RWPE1 (cell line): ENCODE measurements around the gene ZACN.

Experiments
- CTCF ChIA-PET: fragments of 350-600 bp; sonication (Branson Sonifier 250); formaldehyde crosslinking; extraction: SDS; loops from one replicate; lab custom pipeline; 2021; lab: Yijun Ruan, JAX
- POLR2A ChIA-PET: fragments of 400-600 bp; formaldehyde crosslinking; extraction: SDS; loops from one replicate; lab custom pipeline; 2020; ENCODE audit warnings: antibody characterized with exemption; ENCODE audit not compliant: low non-redundant PET; lab: Yijun Ruan, JAX
- DNase-seq: peaks from one replicate; pipeline ENCODE4 v3.0.0; 2012; ENCODE audit warnings: low spot score
- H3K27ac ChIP-seq: fragments of 450-650 bp; 2 replicates; pipeline ENCODE4 v1.5.1; 2017
- TF ChIP-seq, protein P1 (sequence below): fragments of 450-650 bp; conservative IDR thresholded peaks from 2 replicates; pipeline ENCODE4 v1.5.1; 2017; ENCODE audit warnings: low read depth, mild to moderate bottlenecking

ZACN gene

DNA sequence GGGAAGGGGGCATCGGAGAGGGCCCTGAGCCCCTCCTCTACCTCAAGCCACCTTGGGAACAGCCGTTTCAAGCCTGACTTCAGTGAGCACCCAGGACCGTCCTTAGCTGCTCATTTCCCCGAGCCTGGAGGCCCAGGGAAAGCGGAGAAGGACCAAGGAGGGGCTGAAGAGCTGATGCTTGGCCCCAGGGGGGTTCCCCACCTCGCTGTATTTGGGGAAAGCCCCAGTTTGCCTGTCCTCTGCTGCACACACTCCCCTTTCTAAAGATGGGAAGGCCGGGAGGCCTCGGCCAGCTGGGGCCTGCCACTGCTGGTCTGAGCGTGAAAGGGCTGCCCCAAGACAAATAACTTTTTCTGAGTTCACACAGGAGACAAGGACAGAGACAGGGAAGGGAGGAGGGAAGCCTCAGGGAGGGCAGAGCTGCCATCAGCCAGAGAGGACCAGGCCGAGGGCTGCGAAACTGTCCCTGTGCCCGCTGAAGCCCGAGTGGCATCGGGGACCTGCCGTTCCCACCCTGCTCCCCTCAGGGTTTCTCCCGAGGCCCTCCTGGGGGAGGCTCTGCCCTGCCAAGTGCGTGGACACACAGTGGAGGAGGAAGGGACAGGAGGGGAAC is 11.6 kb downstream of the ZACN start:
- TF ChIP-seq, protein P1, sequence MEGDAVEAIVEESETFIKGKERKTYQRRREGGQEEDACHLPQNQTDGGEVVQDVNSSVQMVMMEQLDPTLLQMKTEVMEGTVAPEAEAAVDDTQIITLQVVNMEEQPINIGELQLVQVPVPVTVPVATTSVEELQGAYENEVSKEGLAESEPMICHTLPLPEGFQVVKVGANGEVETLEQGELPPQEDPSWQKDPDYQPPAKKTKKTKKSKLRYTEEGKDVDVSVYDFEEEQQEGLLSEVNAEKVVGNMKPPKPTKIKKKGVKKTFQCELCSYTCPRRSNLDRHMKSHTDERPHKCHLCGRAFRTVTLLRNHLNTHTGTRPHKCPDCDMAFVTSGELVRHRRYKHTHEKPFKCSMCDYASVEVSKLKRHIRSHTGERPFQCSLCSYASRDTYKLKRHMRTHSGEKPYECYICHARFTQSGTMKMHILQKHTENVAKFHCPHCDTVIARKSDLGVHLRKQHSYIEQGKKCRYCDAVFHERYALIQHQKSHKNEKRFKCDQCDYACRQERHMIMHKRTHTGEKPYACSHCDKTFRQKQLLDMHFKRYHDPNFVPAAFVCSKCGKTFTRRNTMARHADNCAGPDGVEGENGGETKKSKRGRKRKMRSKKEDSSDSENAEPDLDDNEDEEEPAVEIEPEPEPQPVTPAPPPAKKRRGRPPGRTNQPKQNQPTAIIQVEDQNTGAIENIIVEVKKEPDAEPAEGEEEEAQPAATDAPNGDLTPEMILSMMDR = no peak
- CTCF ChIA-PET = interaction anchor here (0.5 kb wide), 1 partner anchor 13 kb away, joined by 10 read pairs; no protein-coding TSS in a partner anchor
- DNase-seq = no peak
- H3K27ac ChIP-seq = peak overlapping the region; percentile 13; the same call in 1 of the 2 replicates
- POLR2A ChIA-PET = no interaction called here

DNA sequence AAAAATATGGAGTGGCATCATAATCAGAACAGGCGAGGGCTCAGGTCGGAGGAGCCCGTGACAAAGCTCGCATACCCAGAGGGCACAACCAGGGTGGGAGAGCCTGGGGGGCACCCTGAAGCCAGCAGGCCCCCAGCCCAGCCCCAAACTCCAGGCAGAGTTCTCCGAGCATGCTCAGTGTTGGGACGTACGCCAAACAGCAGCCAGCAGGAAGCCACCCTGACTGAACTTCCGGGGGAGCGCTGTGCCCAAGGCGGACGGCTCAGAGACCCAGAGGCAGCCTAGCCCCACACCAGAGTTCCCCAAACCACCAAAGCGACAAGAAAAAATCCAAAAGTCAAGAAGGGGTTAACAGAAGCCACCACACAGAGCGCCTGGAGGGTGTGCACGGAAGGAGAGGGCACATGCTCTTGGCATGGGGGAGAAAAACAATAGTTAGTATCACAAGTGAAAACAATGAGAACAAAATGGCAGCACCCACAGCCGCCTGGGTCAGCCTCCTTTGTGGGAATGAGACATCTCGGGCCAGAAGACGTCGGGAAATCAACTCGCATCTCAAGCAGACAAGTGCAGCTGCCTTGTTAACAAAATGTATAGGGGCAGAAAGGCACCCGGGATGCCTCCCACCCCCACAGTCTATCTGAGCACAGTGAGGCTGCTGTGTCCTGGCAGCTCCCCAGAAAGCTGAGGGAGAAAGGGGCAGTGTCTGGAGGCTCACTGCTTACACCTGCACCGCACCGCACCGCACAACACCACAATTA is 12.7 kb downstream of the ZACN start:
- ChIA-PET POLR2A (no interaction called here), CTCF (interaction anchor here (0.6 kb wide), 1 partner anchor 8 kb away, joined by 4 read pairs; no protein-coding TSS in a partner anchor)
- no peak overlapping the region for H3K27ac ChIP-seq
- TF ChIP-seq, protein P1 = no peak
- DNase-seq = no peak

DNA sequence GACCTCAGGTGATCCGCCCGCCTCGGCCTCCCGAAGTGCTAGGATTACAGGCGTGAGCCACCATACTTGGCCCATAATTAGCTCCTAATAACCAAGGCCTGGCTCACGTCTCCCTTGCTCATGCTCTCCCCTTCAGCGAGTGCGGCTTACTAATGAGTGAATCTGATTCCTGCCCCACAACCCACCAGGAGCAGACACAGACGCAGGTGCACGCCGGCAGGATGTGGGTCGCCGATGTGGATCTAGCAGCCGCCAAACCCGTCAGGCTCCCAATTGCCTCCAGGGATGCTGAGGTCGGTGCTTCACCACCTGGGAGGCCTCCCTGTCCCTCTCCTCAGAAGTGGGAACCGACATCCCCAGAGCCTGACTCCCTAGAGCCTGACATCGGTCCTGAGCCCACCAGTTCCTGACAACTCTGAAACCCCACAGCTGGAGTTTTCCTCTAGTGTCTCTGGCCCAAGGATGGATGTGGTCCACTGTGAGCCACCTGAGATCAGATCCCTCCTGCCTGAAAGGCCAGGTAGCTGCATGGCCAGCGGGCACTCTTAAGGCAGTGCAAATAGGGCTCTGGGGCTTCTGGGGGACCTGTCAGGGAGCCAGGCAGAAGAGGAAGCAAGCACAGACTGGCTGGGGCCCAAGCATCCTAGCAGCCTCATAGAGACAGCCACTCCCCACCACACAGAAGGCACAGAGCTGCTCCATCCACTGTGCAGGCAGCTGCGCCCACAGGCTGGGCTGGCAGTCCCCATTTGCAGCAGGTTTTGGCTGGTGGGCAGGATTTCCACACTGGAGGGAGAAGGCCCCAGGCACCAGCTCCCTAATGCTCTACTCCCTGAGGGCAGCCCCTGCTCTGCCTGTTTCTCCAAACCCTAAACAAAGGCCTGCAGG is 13.8 kb downstream of the ZACN start:
- H3K27ac ChIP-seq = peak overlapping the region; percentile 5
- CTCF ChIA-PET = interaction anchor here (0.5 to 0.6 kb wide), 2 partner anchors 9 to 179 kb away, joined by 3 to 4 read pairs; no protein-coding TSS in a partner anchor
- POLR2A ChIA-PET = no interaction called here

DNA sequence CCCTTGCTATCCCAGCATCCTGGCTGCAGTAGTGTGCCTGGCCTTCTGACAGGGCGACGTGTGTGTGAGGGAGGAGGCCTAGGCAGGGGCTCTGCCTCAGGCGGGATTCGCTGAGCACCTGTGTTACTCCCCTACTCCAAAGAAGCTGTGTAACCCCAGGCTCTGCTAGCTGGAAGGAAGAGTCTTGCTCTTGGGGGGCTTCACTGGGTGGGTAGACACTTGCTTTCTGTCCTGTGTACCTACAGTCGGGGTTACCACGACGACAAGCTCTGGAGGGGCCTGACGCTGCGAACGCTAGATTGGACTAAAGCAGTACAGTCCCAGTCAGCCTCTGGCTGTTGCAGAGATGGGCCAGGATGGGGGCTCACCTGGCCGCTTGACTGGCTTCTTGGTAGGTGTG is 15.1 kb downstream of the ZACN start:
- TF ChIP-seq, protein P1 = no peak
- CTCF ChIA-PET = interaction anchor here (1.3 kb wide), 1 partner anchor 97 kb away, joined by 4 read pairs; no protein-coding TSS in a partner anchor
- no peak for DNase-seq
- H3K27ac ChIP-seq = peak overlapping the region; percentile 5; the same call in 1 of the 2 replicates
- POLR2A ChIA-PET = interaction anchor here (0.6 kb wide), 1 partner anchor 26 kb away, joined by 3 read pairs; no protein-coding TSS in a partner anchor

More for the DNA sequence above, 13.8 kb downstream of the ZACN start:
- TF ChIP-seq, protein P1 = no peak
- no peak for DNase-seq

DNA sequence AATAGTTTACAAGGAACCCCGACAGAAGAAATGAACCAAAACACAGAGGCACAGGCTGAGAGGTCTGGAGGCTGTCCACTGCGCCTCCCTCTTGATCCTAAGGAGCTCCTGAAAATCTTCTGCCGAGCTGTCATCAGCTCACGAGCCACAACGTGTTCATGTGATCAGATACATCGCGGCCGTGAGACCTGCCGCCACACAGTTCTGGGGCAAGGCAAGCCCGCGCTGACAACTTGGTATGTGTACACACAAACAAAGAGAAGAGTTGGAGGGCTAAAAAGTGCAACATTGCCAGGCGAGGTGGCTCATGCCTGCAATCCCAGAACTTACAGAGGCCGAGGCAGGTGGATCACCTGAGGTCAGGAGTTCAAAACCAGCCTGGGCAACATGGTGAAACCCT is 17.0 kb downstream of the ZACN start:
- POLR2A ChIA-PET = no interaction called here
- TF ChIP-seq, protein P1 = no peak
- no peak for DNase-seq
- no peak overlapping the region for H3K27ac ChIP-seq
- CTCF ChIA-PET = no interaction called here
